ENCODE results near the gene COX19.
"Not testable (repeated sequence)": the region's sequence is repeated elsewhere in the genome, so short reads cannot be mapped to it uniquely, and the experiment has no call there.

COX19 gene

DNA sequence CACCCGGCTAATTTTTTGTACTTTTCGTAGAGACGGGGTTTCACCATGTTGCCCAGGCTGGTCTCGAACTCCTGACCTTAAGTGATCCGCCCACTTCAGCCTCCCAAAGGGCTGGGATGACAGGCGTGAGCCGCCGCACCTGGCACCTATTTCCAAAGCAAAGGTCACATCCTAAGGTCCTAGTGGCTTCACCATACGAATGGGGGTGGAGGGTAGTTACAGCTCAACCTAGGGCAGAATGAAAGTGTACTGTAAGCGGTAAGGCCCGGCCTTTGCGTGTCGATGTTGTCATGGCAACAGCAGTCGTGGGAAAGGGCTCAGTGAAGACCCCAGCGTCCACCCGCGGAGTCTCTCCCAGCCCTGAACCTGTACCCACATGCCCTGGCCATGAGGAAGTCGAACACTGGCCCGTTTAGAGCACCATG is 1.6 kb upstream of the COX19 start:
- DNase-seq: no peak

DNA sequence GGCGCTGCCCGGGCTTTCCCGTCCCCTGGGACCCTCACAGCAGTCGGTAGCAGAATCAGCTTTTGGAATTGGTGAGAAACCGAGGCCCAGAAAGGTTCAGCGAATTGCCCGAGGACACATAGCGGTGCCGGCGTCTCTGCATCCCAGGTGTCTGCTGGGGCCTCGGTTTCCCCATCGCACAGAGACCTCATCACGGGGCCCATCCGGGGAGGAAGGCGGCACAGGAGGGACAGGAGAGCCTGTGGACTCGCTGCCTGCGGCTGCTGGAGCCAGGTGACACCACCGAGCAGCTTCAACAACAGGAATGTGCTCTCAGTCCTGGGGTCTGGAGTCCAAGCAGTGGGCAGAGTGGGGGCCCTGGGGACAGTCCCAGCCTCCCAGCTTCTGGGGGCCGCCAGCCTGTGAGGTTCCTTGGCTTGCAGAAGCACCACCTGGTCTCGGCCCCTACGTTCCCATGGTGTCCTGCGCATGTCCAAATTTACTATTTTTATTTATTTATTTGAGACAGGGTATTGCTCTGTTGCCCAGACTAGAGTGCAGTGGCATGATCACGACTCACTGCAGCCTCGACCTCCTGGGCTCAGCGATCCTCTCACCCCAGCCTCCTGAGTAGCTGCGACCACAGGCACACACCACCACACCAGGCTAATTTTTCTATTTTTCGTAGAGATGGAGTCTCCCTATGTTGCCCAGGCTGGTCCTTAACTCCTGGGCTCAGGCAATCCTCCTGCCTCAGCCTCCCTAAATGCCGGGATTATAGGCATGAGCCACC is 539 bp upstream of the COX19 start:
- DNase-seq: no peak

DNA sequence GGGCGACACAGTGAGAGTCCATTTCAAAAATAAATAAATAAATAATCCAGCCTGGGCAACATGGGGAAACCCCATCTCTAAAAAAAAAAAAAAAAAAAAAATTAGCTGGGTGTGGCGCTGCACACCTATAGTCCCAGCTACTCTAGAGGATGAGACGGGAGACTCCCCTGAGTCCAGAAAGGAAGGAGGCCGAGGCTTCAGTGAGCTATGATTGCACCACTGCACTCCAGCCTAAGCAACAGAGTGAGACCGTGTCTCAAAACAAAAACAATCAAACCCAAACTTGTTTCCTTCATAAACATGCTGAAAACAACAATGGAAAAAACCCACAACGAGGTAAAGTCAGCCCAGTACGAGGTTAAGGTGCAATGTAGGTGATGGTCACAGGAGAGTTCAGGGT is 1.2 kb downstream of the COX19 start:
- no peak for DNase-seq

DNA sequence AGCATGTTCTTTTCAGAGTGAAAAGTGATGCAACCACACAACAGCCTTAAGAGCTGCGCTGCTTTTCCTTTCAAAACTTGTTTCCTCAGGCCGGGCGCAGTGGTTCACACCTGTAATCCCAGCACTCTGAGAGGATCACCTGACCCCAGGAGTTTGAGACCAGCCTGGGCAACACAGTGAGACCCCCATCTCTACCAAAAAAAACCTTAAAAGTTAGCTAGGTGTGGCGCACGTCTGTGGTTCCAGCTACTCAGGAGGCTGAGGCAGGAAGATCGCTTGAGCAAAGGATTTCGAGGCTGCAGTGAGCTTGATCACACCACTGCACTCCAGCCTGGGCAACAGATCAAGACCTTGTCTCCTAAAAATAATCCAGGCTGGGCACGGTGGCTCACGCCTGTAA is 2.0 kb downstream of the COX19 start:
- DNase-seq: no peak

DNA sequence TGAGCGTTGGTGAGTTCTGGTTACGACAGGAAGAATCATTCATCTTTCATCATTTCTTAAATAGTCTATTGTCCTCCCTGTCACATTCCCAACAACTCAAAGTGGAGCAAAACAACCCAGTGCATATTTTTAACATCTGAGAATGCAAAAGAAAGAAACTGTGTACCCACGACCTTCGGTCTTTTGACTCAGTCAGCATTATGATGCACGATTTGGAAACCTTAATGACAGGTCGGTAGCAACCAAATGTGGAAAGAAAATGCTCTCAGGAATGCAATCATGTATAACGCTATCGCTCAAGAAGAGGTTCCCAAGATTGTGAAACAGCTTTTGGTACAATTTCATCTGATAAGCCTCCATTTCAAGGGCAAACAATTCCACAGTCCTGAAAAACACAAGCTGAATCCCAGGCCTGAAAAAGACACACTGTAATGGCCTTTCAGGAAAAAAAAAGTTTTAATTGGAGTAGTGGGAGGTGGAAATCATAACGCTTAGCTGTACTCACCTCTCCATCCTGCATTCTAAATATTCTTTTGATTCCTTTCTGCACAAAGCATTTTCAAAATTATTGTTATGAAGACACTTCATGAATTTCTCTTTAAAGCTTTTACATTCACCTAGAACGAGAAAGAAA is 2.6 kb downstream of the COX19 start:
- no peak for DNase-seq

DNA sequence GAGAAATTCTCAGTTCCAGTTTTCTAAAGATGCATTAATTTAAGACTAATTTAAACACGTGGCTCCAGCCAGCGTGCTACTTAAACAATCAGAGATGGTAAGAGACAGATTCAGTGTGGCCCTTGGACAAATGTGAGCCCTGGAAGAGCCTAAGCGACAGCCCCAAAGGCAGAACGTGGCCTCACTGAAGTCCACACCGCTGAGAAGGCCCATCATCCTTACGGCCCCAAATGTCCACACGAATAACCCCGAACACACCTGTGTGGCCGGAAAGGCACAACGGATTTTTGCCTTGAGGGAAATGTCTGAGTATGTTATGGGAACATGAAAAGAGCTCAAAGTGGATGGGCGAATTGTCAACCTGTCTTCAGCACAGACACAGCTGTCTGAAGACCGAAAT is 3.2 kb downstream of the COX19 start:
- DNase-seq: no peak

DNA sequence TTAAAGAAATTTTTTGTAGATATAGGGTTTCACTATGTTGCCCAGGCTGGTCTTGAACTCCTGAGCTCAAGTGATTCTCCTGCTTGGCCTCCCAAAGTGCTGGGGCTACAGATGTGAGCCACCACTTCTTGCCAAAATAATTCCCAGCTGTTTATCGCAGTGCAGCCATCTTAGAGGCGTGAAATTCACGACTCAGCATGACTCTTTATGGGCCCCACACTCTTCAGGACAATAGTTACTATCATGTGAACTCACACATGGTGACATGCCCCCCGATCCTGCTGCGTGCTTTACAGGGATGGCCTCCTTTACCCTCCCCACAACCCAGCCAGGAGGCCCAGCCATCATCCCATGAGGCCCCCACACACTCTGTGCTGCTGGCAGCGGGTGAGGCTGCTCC is 4.6 kb downstream of the COX19 start:
- no peak for DNase-seq

DNA sequence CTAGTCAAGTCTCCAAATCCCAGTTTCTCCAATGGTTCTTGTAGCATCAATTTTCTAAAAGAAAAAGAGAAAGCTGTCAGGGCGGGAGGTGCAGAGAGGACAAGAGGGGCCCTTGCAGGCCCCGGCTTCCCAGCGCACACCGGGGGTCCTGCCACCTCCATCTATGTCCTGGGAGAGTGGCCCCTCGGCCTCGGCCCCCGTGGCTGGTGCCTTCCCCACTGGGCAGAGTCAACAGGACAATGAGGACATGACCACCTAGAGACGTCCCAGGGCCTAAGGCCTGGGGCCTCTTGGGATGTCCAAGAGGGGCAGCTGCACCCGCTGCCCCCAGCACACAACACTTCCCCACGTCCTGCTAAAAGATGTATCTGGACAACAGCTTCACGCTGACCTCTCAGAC is 5.9 kb downstream of the COX19 start:
- no peak for DNase-seq

DNA sequence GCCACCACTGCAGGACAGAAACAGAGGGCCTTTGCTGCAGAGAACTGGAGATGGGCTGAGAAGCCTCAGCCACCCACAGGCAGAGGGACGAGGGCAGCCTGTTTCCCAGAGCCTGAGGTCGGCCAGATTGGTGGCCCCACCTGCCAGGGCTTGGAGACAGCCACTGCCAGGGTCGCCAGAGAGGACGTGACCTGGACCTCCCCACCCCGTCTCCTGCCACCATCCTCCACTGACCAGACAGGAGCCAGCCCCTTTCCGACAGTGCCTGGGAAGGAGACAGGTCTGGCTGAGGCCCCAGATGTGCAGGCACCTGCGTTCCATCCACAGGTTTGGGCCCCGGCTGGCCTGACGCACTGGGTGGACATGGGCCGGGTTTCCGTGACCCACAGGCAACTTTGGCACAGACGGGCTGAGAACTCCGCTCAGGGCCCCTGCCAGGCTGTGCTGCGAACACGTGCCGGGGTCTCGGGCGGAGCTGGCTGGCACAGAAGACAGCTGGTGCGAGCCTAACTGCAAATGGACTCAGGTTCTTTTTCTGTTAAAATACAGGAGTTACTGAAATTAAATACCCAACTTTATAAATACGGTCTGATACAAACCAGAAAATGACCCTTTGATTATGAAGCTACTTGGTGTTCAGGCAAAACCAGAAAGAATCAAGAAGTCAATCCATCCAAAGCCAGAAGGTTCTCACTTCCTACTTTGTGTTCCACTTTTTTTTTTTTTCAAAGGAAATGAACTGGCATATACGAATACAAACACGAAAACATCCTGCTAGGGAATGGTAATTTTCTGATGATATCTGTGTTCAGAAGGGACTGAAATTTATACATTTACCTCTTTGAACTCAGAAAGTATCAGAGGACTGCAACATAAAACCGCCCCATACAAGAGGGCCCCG is 6.9 kb downstream of the COX19 start:
- DNase-seq: no peak

DNA sequence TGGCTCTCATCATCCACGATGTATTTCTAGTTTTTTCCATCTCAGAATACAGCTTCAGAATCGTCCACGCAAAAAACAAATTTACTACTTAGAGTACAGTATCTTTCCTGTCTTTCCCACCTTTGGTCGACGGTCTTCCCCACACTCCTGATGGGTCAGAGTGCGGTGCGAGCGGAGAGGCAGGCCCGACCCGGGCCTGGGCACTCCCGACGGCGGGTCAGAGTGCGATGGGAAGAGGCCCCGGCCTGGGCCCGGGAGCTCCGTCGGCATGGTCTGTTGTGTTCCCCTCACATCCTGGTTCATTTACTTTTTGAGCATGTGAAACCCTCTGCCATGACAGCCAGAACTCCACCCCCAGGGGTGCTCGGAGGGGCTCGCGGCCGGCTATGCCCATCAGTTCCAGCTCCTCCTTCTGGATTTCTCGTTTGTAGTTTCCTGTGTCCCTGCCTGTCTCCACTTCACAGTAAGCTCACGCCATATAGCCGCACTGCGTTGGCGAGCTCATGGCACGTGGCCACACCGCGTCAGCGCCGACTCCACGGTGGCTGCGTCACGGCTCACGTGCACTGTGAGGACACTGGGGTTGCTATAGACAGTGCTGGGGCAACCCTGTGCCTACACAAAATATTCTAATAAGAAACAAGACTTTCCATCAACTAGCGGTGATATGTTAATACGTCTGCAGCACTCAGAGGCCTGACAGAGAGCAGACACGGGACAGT is 7.8 kb downstream of the COX19 start:
- DNase-seq: no peak

DNA sequence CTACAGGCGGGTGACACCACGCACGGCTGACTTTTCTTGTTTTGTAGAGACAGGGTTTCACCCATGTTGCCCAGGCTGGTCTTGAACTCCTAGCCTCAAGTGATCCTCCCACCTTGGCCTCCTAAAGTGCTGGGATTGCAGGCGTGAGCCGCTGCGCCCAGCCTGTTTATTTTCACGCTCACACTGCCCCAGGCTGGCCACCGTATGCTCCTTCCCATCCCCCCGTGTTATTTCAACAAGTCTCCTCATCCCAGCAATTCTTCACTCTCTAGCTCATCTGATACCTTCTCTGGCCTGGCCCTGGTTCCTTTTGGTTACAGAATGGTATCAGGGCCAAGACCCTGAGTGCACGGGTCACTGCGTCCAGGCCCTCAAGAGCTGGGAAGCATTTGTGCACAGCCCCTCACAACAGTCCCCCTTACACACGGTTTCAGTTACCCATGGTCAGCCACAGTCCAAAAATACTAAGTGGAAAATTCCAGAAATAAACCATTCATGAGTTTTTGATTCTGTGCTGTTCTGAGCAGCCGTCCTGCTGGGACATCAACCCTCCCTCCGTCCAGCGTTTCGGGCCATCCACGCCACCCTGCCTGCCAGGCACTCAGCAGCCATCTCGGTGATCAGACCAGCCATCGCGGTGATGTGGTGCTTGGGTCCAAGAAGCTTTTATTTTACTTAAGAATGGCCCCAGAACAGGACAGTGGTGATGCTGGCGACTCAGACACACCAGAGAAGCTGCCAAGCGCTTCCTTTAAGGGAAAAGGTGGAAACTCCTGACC is 8.9 kb downstream of the COX19 start:
- DNase-seq: no peak

DNA sequence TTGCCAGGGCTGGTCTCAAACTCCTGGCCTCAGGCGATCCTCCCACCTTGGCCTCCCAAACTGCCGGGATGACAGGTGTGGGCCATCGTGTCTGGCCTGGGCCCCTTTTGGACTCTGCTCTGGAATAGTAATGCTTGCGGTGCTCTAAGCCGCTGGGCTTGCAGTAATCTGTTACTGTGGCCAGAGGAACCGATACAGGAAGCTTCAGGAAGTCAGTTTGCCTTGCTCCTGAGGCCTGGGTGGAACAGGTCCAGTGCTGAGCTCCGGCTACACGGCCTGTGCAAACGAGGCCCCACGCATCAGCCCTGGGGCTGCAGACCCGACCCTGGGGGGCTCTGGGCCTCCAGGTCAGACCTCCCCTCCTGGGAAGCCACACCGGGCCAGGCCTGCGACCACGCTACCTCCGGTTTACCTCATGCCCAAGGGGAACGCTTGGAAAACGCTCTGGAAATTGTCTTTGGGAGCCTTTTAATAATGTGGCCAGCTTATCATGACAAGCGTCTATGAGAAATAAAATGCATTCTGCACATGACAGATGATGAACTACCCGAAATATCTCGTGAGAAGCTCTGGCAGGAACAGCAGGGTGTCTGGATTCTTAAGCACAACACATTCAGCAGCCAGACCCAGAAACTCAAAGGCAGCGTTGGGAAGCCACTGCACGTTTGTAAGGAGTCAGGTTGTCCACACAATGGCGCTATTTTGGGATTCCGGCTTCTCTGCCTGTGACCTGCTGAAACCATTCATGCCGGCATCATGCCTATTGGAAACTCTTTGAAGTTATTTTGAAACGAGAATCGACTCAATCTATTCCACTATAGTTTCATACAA is 10.7 kb downstream of the COX19 start:
- no peak for DNase-seq

DNA sequence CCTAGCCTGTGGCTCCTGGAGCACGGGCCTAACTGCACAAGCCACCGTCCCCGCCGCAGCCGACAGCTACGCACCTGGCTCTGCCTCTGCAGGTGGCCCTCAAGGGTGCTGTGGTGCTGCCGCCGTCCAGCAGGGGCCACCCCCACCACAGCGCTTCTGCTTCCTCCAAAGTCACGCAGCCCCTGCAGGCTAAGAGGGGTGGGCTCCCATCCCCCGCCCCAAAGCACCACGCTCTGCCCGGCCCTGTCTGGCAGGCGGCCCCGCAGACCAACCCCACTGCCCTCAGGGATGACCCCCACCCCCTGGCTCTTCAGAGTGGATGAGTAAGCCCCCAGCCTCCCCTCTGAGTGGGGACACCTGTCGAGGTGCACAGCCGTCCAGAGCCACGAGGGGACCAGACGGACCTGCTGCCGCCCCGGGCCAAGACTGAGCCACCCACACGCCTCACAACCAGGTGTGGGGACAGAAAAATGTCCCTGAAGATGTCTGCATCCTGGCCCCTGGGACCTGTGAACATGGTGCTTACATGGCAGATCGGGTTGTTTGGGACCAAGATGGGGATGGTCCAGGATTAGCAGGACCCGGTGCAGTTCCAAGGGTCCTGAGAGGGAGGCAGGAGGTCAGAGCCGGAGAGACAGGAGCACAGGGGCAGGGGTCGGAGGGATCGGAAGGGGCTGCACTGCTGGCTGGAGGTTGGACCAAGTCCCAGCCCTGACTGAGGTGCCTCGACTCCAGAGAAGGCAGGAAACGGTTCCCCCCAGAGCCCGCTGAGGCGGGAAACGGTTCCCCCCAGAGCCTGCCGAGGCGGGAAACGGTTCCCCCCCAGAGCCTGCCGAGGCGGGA is 11.9 kb downstream of the COX19 start:
- DNase-seq: peak; percentile 42

DNA sequence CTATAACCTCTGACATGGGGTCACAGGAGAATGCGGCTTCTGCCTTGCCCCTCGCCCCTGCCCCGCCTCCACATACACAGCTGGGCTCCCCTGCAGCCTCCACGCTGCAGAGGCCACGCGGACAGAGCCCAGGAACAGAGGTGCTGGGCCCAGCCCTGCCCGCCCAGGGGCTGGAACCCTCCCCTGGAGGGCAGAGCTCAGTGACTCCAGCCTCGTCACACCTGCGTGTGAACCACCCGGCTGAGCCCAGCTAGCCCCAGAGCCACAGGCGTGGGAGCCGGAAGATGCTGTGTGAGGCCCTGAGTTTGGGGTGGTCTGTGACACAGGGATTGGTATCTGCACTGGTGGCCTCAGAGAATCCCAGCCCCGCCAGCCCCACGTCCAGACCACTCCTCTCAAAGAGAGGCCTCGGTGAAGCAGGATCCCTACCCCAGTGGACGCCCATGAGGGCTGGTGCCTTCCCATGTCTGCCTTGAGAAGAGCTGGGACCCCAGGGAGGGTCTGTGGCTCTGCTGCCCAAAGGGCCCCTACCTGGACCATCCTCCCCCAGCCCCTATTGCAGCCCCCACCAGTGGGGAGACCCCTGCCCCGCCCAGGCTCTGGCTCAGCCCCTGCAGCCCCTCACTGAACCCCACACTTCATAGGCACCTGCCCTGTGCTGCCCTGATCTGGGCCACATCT is 12.8 kb downstream of the COX19 start:
- DNase-seq: peak; percentile 29

DNA sequence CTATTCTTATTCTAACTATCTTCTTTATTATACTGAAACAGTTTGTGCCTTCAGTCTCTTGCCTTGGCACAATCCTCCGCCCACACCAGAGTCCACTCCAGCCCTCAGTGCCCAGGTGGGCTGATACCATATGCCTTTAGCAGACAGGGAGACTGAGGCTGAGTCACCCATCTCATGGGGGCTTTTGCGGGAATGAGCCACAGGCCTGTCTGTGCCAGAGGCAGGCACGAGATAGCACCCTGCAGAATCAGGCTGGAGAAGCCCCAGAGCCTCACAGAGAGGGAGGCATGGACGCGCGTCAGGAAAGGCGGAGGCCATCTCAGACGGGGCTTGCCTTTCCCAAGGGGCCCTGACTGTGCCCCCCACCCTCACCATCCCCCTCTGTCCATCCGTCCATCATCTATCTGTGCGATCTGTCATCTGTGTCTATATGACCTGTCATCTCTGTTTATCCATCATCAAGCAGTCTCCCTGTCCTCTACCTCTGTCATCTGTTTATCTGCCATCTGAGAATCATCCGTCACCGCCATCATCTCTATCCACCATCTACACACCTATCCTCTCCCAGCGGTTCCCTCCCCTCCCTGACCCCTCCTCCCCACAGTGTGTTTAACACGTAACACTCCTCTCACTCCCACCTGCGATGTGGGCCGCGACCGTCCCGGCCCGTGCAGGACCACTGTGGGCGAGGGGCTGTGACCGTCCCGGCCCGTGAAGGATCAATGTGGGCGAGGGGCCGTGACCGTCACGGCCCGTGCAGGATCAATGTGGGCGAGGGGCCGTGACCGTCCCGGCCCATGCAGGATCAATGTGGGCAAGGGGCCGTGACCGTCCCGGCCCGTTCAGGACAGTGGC is 13.6 kb downstream of the COX19 start:
- DNase-seq: no peak

DNA sequence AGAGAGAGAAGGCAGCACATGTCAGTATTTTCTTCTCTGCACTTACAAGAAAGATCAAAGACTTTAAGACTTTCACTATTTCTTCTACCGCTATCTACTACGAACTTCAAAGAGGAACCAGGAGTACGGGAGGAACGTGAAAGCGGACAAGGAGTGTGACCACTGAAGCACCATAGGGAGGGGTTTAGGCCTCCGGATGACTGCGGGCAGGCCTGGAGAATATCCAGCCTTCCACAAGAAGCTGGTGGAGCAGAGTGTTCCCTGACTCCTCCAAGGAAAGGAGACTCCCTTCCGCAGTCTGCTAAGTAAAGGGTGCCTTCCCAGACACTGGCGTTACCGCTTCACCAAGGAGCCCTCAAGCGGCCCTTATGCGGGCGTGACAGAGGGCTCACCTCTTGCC is 14.4 kb downstream of the COX19 start:
- not testable (repeated sequence) for DNase-seq

DNA sequence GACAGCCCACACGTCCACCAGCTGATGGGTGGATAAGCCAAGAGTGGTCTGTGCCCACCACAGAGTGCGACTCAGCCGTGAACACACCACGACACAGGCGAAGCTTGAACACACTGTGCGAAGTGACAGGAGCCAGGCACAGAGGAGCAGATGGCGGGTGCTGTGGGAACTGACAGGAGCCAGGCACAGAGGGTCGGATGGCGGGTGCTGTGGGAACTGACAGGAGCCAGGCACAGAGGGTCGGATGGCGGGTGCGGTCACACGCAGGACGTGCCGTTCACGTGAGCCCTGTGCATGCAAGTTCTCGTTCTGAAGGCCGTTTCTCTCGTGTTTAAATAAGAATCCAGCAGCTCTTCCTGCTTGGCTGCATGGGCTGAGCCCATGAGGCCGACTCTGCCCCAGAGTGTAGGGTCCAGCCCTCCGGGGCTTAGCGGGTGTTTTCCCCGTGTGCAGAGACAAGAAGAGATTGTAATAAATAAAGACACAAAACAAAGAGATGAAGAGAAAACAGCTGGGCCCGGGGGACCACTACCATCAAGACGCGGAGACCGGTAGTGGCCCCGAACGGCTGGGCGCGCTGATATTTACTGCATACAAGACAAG is 15.0 kb downstream of the COX19 start:
- DNase-seq: no peak

DNA sequence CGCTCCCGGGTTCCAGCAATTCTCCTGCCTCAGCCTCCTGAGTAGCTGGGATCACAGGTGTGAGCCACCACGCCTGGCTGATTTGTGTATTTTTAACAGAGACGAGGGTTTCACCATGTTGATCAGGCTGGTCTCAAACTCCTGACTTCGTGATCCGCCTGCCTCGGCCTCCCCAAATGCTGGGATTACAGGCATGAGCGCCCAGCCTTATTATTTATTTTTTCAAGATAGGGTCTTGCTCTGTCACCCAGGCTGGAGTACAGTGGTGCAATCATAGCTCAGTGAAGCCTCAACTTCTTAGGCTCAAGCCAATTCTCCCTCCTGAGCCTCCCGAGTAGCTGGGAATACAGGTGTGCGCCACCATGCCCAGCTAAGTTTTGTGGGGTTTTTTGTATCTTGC is 15.6 kb downstream of the COX19 start:
- not testable (repeated sequence) for DNase-seq
